H1 (cell line): ENCODE results near the gene DYNC1I1. TPM values are rescaled to one million over a fixed set of nuclear protein-coding genes. Genes with fewer than 3 reads are reported as not detected.

Experiments
- CTCF ChIA-PET: fragments of 300-600 bp; sonication (Branson Sonifier 250); formaldehyde crosslinking; loops from one replicate; lab custom pipeline; 2021; ENCODE audit not compliant: partially characterized antibody; lab: Charles Lee
- POLR2A ChIA-PET: fragments of 300-600 bp; sonication (Branson Sonifier 250); formaldehyde crosslinking; loops from one replicate; lab custom pipeline; 2021; ENCODE audit warnings: inconsistent platforms; ENCODE audit not compliant: partially characterized antibody; lab: Charles Lee
- DNase-seq, 2 experiments: peaks; one replicate each; pipeline versions ENCODE4 v3.0.0 to v3.0.0-alpha.2; 2010 to 2022; ENCODE audit warnings: low spot score in 2 of 2, low read depth in 1 of 2, mixed read lengths in 1 of 2
- FAIRE-seq: peaks from 2 replicates; lab custom pipeline; 2011; peaks lifted over from hg19 to GRCh38; lab: Jason Lieb, UNC
- H2AFZ ChIP-seq: 2 replicates; pipeline ENCODE4 v1.8.1; 2012; ENCODE audit warnings: low read length, inconsistent platforms
- H2AK5ac ChIP-seq: 2 replicates; pipeline ENCODE4 v1.6.1; 2013; ENCODE audit warnings: low read depth, low read length
- H2BK120ac ChIP-seq: replicated peaks from 2 replicates; pipeline ENCODE3; 2013; ENCODE audit warnings: low read depth, low read length, inconsistent platforms
- H2BK12ac ChIP-seq: 2 replicates; pipeline ENCODE4 v1.6.1; 2013; ENCODE audit warnings: low read depth, low read length
- H2BK15ac ChIP-seq: 2 replicates; pipeline ENCODE4 v1.6.1; 2013; ENCODE audit warnings: low read length
- H2BK20ac ChIP-seq: 2 replicates; pipeline ENCODE4 v1.6.1; 2013; ENCODE audit warnings: low read length
- H2BK5ac ChIP-seq: 2 replicates; pipeline ENCODE4 v1.6.1; 2013; ENCODE audit warnings: low read depth, low read length
- H3K14ac ChIP-seq: 2 replicates; pipeline ENCODE4 v1.6.1; 2013; ENCODE audit warnings: inconsistent platforms; ENCODE audit not compliant: insufficient read length
- H3K18ac ChIP-seq: 2 replicates; pipeline ENCODE4 v1.6.1; 2013; ENCODE audit warnings: low read length; ENCODE audit errors: extremely low read depth
- H3K23ac ChIP-seq: 2 replicates; pipeline ENCODE4 v1.6.1; 2013; ENCODE audit warnings: inconsistent platforms; ENCODE audit not compliant: insufficient read length
- H3K23me2 ChIP-seq: 2 replicates; pipeline ENCODE4 v1.6.1; 2013; ENCODE audit warnings: low read depth, low read length
- H3K27ac ChIP-seq: 2 replicates; pipeline ENCODE4 v1.6.1; 2011; ENCODE audit warnings: low read depth, low read length, inconsistent platforms
- H3K27me3 ChIP-seq, 4 experiments: replicated peaks in 1 of 4; 1 replicate in 1 of 4; 2 replicates in 3 of 4; pipeline versions ENCODE4 v1.6.1 to v1.8.1; 2011 to 2013; ENCODE audit warnings: low read length in 3 of 4, mild to moderate bottlenecking in 3 of 4, inconsistent platforms in 2 of 4, mixed read lengths in 2 of 4, moderate library complexity in 1 of 4; ENCODE audit not compliant: control insufficient read depth in 3 of 4, insufficient read depth in 3 of 4; ENCODE audit errors: extremely low read depth in 1 of 4
- H3K36me3 ChIP-seq, 4 experiments: 2 replicates each; pipeline versions ENCODE4 v1.6.1 to v1.8.1; 2011 to 2013; ENCODE audit warnings: mild to moderate bottlenecking in 4 of 4, low read length in 3 of 4, moderate library complexity in 2 of 4, control low read depth in 1 of 4, inconsistent platforms in 1 of 4; ENCODE audit not compliant: insufficient read depth in 4 of 4, control insufficient read depth in 2 of 4
- H3K4ac ChIP-seq: replicated peaks from 2 replicates; pipeline ENCODE3; 2013; ENCODE audit warnings: low read length, low read depth, mixed read lengths, inconsistent platforms; ENCODE audit not compliant: insufficient read length
- H3K4me1 ChIP-seq, 4 experiments: replicated peaks in 1 of 4; 1 replicate in 1 of 4; 2 replicates in 3 of 4; pipeline versions ENCODE4 v1.6.1 to v1.8.1; 2011 to 2013; ENCODE audit warnings: low read length in 3 of 4, inconsistent platforms in 2 of 4, mixed read lengths in 1 of 4; ENCODE audit not compliant: insufficient read depth in 4 of 4, control insufficient read depth in 3 of 4
- H3K4me2 ChIP-seq, 2 experiments: 2 replicates each; pipeline versions ENCODE4 v1.6.1 to v1.8.1; 2011 to 2013; ENCODE audit warnings: low read depth in 2 of 2, low read length in 2 of 2, control low read depth in 1 of 2, inconsistent platforms in 1 of 2, mild to moderate bottlenecking in 1 of 2; ENCODE audit not compliant: insufficient read depth in 1 of 2
- H3K4me3 ChIP-seq, 4 experiments: fragments of 200-600, 300-600 bp in 1 of 4; sonication (generic), shearing (Covaris generic), sonication (Bioruptor Twin) in 1 of 4; 2 replicates each; pipeline versions ENCODE4 v1.5.1 to v1.8.1; 2011 to 2016; ENCODE audit warnings: low read length in 4 of 4, low read depth in 3 of 4, control low read depth in 2 of 4, inconsistent platforms in 2 of 4, mild to moderate bottlenecking in 2 of 4, mixed read lengths in 1 of 4, moderate library complexity in 1 of 4; ENCODE audit not compliant: insufficient read depth in 2 of 4; ENCODE audit errors: extremely low read depth in 1 of 4
- H3K56ac ChIP-seq: replicated peaks from 2 replicates; pipeline ENCODE3; 2013; ENCODE audit warnings: low read depth, mild to moderate bottlenecking, mixed read lengths, low read length, inconsistent platforms; ENCODE audit not compliant: insufficient read length
- H3K79me1 ChIP-seq: 2 replicates; pipeline ENCODE4 v1.6.1; 2013; ENCODE audit warnings: low read depth, low read length, control low read depth
- H3K79me2 ChIP-seq, 2 experiments: 2 replicates each; pipeline versions ENCODE4 v1.6.1 to v1.8.1; 2012 to 2013; ENCODE audit warnings: low read length in 2 of 2, mild to moderate bottlenecking in 2 of 2, inconsistent platforms in 1 of 2; ENCODE audit not compliant: insufficient read depth in 2 of 2, control insufficient read depth in 1 of 2
- H3K9ac ChIP-seq, 4 experiments: replicated peaks in 1 of 4; 1 replicate in 1 of 4; 2 replicates in 3 of 4; pipeline versions ENCODE4 v1.6.1 to v1.8.1; 2011 to 2013; ENCODE audit warnings: low read depth in 3 of 4, low read length in 3 of 4, control low read depth in 2 of 4, mild to moderate bottlenecking in 2 of 4, moderate library complexity in 2 of 4, inconsistent platforms in 1 of 4; ENCODE audit errors: extremely low read depth in 1 of 4
- H3K9me3 ChIP-seq, 2 experiments: 2 replicates each; pipeline versions ENCODE4 v1.6.1 to v1.8.1; 2012 to 2013; ENCODE audit warnings: mild to moderate bottlenecking in 2 of 2, moderate library complexity in 2 of 2, control low read depth in 1 of 2, inconsistent platforms in 1 of 2, low read depth in 1 of 2, low read length in 1 of 2, mixed read lengths in 1 of 2; ENCODE audit not compliant: insufficient read depth in 2 of 2
- H4K20me1 ChIP-seq, 2 experiments: replicated peaks in 1 of 2; 2 replicates each; pipeline versions ENCODE3 to v1.8.1; 2011 to 2013; ENCODE audit warnings: inconsistent platforms in 2 of 2, low read length in 2 of 2, mild to moderate bottlenecking in 1 of 2; ENCODE audit not compliant: insufficient read depth in 2 of 2, control insufficient read depth in 1 of 2
- H4K5ac ChIP-seq: 2 replicates; pipeline ENCODE4 v1.6.1; 2013; ENCODE audit warnings: low read length, low read depth, mixed read lengths, inconsistent platforms; ENCODE audit not compliant: insufficient read length
- H4K8ac ChIP-seq: 2 replicates; pipeline ENCODE4 v1.8.0; 2013; ENCODE audit warnings: mild to moderate bottlenecking, moderate library complexity, low read length, inconsistent platforms; ENCODE audit not compliant: insufficient read depth; ENCODE audit errors: extremely low read depth
- H4K91ac ChIP-seq: replicated peaks from 2 replicates; pipeline ENCODE3; 2013; ENCODE audit warnings: low read length, mixed read lengths, inconsistent platforms; ENCODE audit not compliant: insufficient read length
- CBX5 ChIP-seq: fragments of 300-800, 300-1000 bp; sonication (generic); IDR thresholded peaks from 2 replicates; pipeline ENCODE4 v1.7.1; 2016; ENCODE audit warnings: antibody characterized with exemption, low read length, low read depth
- EGR1 ChIP-seq: IDR thresholded peaks from 2 replicates; pipeline ENCODE4 v1.6.1; 2011; ENCODE audit warnings: low read depth, low read length, borderline replicate concordance
- EP300 ChIP-seq, 2 experiments: IDR thresholded peaks; 1 replicate in 1 of 2; 2 replicates in 1 of 2; pipeline ENCODE4 v1.6.1; 2011 to 2012; ENCODE audit warnings: low read depth in 2 of 2, low read length in 2 of 2, mild to moderate bottlenecking in 2 of 2, borderline replicate concordance in 1 of 2, inconsistent platforms in 1 of 2, moderate library complexity in 1 of 2
- JUN ChIP-seq: IDR thresholded peaks from 2 replicates; pipeline ENCODE4 v1.6.1; 2011; ENCODE audit warnings: low read depth, mild to moderate bottlenecking, improper control_type of control experiment, low read length
- POLR2AphosphoS5 ChIP-seq: IDR thresholded peaks from 2 replicates; pipeline ENCODE4 v1.6.1; 2011; ENCODE audit warnings: low read depth, low read length
- RXRA ChIP-seq: IDR thresholded peaks from 2 replicates; pipeline ENCODE4 v1.6.1; 2011; ENCODE audit warnings: low read depth, mild to moderate bottlenecking, low read length, moderate library complexity; ENCODE audit not compliant: insufficient read depth
- TAF7 ChIP-seq: optimal IDR thresholded peaks from 2 replicates; pipeline ENCODE3; 2011; ENCODE audit warnings: low read depth, mild to moderate bottlenecking, inconsistent platforms, low read length, moderate library complexity, borderline replicate concordance
- YY1 ChIP-seq: IDR thresholded peaks from 2 replicates; pipeline ENCODE4 v1.6.1; 2011; ENCODE audit warnings: low read depth, mild to moderate bottlenecking, low read length
- WGBS, 2 experiments: shearing (Covaris generic) in 1 of 2; methylation state at CpG; one replicate each; pipeline versions ENCODE4 v1.1.6 to v1.1.7; 2013 to 2015; ENCODE audit warnings: low lambda C conversion rate in 2 of 2, mixed read lengths in 2 of 2, inconsistent platforms in 1 of 2, low coverage in 1 of 2, missing lambda C conversion rate in 1 of 2; ENCODE audit not compliant: insufficient replicate concordance in 2 of 2, insufficient coverage in 1 of 2, insufficient read length in 1 of 2; ENCODE audit errors: extremely low coverage in 1 of 2, missing lambda C conversion rate in 1 of 2; 5-methylcytosine and 5-hydroxymethylcytosine counted together
- polyA plus RNA-seq, 7 experiments: library from polyadenylated mRNA; depleted of rRNA in 3 of 7; stranded (reverse) in 5 of 7; unstranded in 2 of 7; fragments of >200 nt in 5 of 7; fragments of 200-250 nt in 2 of 7; gene quantifications; 1 replicate in 5 of 7; 2 replicates in 1 of 7; 4 replicates in 1 of 7; pipeline versions ENCODE4 v1.2.1 to v1.2.3, GENCODE V29; 2011 to 2013; ENCODE audit warnings: missing spikeins in 2 of 7, mixed read lengths in 2 of 7
- total RNA-seq: library from RNA; stranded (reverse); fragmentation: NEBNext Ultra II Directional; extraction: Animal tissue kit (Norgen Biotek cat#: 25700); gene quantifications from 2 replicates; pipeline ENCODE4 v1.2.1, GENCODE V29; 2021

Gene DYNC1I1
- total and polyA plus RNA-seq, 2 of the 8 experiments (the other 6 are each of a cell fraction or from before 2014, with no cell fraction given): 0.45 to 0.58 TPM

DNA sequence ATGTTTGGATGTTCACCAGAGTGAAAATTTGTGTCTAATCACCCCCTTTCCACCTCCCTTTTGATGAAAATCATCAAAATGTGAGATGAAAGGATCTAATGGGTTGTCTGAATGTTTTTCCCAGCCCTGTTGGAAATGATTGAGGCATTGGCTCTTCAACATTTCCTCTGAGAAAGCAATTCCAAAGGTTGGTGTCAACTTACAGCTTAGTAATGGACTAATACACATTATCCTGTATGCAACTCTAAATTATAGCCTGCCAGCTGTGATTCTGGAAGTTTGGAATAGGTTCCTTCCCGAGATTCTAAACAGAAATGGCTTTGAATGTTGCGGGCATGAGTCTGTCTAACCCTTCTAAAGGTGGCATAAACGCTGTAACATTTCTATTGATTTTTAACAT is 152.9 kb downstream of the DYNC1I1 start:
- H3K4me3 ChIP-seq: no peak overlapping the region
- no peak overlapping the region for H2AFZ ChIP-seq
- H2BK12ac ChIP-seq: no peak overlapping the region
- no peak overlapping the region for H3K14ac ChIP-seq
- no peaks in the 10 kb centered on the region for H3K4me1 ChIP-seq
- no peaks in the 10 kb centered on the region for H3K23me2 ChIP-seq
- H4K5ac ChIP-seq: no peak overlapping the region
- H3K18ac ChIP-seq: no peak overlapping the region
- H3K4ac ChIP-seq: no peak overlapping the region
- H2BK120ac ChIP-seq: no peak overlapping the region
- no peaks in the 10 kb centered on the region for H3K79me1 ChIP-seq
- H4K91ac ChIP-seq: no peak overlapping the region
- no peaks in the 10 kb centered on the region for H3K9me3 ChIP-seq
- H3K56ac ChIP-seq: no peak overlapping the region
- no peaks in the 10 kb centered on the region for H3K27me3 ChIP-seq
- no peak for FAIRE-seq
- H2BK20ac ChIP-seq: no peak overlapping the region
- no peak overlapping the region for H2BK5ac ChIP-seq
- ChIA-PET POLR2A (no interaction called here), CTCF (interaction anchor here (0.8 to 5.3 kb wide), 3 partner anchors 8 to 1102 kb away, joined by 3 to 38 read pairs (median 3); no protein-coding TSS in a partner anchor)
- H3K4me2 ChIP-seq: no peak overlapping the region
- no peak overlapping the region for H2BK15ac ChIP-seq
- no peaks in the 10 kb centered on the region for H3K79me2 ChIP-seq
- no peak overlapping the region for H3K27ac ChIP-seq
- TF ChIP-seq POLR2AphosphoS5: no peak
- TF ChIP-seq YY1: no peak
- no peak for TF ChIP-seq EP300 (IDR thresholded peaks at IDR 0.05; ENCODE audit: borderline replicate concordance in 1 of 2, low read depth in 2 of 2, low read length in 2 of 2)
- TF ChIP-seq CBX5: no peak
- no peak for TF ChIP-seq EGR1
- TF ChIP-seq RXRA: no peak
- TF ChIP-seq TAF7: no peak
- TF ChIP-seq JUN: no peak
- no peaks in the 10 kb centered on the region for H3K36me3 ChIP-seq
- no peak overlapping the region for H2AK5ac ChIP-seq
- H4K20me1 ChIP-seq: no peaks in the 10 kb centered on the region
- no peak overlapping the region for H4K8ac ChIP-seq
- 84% methylated on average over 3 of the region's 3 CpGs; no CpG with 5 or more reads in 1 of the 2 experiments for WGBS, 2 experiments
- no peak for DNase-seq
- H3K23ac ChIP-seq: no peak overlapping the region
- H3K9ac ChIP-seq: no peak overlapping the region
